K562 treated with DMSO at 1 percent for 48 hours (cell line): ENCODE data around the gene ZNF836. TPM values are rescaled to one million over a fixed set of nuclear protein-coding genes. Genes with fewer than 3 reads are reported as not detected.

Experiments
- total RNA-seq: library from RNA; unstranded; fragments of 300-600 nt; gene quantifications from 2 replicates; pipeline ENCODE4 v1.2.3, GENCODE V29; 2022; ENCODE audit warnings: low replicate concordance; ENCODE audit errors: extremely low read depth

The ZNF836 gene
- not detected in 2 replicates for total RNA-seq

DNA sequence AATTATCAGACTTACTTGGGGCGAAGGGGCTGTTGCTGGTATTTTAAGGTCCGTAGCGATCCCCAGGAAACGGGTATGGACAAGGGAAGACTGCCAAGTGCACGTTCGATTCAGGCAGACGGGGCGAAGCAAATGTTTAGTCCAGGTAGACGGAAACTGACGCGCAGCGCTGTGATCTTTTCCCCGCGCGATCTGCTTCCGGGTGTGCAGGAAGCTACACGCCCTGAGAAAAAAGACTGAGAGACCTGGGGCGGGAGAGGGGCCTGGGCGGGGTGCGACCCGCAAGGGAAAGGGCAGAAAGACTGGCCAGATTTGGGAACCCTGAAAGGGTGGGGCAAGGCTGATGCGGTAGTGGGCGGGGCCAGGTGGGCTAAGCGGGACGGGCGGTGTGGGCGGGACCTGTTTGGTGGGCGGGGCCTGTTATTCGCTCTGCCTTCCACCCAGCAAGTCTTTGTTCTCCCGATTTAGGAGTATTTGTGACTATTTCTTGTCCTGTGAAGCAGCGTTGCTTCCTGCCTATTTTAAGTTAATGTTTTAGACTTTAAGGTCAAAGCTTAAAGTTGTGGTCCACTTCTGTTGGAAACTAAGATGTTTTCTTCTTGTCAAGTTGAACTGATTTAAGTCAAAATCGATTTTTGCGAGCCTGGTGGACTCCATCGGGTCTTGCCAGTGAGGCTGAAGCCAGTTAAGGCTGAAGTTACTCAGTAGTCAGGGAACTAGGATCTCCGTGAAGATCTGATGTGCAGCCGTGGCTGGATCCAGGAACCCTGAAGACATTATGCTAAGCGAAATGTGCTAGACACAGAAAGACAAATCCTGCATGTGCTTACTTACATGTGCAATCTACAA is at the start of gene ZNF836:
ZNF836 (minus strand) TSS at position 301 of the 849 bp plus-strand sequence. CDS start 3,549 bp downstream, outside the sequence.

DNA sequence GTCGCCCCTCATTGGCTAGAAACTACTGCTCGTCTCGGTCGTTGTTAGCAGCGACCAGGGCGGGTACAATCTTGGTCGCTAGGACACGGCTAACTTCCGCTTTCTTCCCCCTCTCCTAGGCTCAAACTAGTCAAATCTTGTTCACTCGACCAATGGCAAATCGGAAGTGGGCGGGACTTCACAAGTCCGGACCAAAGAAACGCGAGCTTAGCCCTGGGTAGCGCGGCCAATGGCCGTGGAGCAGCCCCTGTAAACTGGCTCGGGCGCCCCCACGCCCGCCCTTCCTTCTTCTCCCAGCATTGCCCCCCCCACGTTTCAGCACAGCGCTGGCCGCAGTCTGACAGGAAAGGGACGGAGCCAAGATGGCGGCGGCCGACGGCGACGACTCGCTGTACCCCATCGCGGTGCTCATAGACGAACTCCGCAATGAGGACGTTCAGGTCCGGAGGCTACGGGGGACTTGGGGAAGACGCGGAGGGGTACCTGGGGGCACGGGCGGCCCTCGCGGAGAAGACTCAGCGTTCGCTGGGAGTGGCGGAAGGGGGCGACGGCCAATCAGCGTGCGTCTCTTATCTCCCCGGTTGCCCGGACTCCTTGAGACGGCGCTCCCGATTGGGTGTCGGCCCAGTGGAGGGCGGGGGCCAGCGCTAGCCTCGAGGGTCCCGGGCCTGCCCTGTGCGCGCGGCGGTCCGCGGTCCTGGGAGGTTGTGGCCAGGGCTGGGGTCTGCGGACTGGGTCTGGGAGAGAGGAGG is 18.5 kb upstream of the ZNF836 start, which contains the start of gene PPP2R1A:
PPP2R1A (plus strand) TSS at position 318 of the 752 bp plus-strand sequence; CDS start at position 363, 45 bp downstream.

DNA sequence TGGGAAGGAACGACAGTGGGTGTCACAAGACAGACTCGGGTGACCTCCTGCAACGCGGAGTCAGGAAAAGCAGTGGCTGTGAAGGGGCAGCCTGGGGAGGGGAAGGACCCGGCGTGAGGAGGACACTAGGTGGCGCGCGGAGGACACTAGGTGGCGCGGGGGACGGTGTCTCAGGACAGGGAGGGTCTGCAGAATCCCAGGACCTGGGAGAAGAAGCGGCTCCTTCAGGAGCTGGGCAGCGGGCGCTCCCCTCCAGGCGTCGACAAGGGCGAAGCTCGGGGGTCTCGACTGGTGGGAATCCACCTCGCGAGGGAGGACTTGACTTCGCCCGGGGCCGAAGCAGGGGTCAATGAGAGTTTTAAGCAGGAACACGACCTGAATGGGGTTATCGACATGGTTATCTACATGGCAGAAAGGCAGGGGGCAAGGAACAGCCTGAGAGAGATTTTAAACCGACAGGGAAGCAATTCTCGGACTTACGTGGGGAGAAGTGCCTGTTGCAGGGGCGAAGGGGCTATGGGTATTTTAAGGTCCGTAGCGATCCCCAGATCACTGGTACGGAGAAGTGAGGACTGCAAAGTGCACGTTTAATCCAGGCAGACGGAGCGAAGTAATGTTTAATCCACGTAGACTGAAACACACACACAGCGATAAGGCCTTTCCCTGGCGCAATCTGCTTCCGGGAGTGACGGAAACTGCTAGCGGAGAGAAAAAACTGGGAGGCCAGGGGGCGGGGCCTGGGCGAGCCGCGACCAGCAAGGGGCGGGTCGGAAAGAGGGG is 32.0 kb downstream of the ZNF836 start, which contains the start of gene ZNF616:
ZNF616 (minus strand) TSS at position 687 of the 780 bp plus-strand sequence. CDS start 9,426 bp downstream, outside the sequence.

Other genes starting within 250 kb of the ZNF836 start
- gene ZNF613, start 244.1 kb downstream of the ZNF836 start, total RNA-seq, result not detected in 2 replicates
- not detected in 2 replicates for gene ZNF350, start 184.8 kb downstream of the ZNF836 start, total RNA-seq
- gene ZNF615, start 163.4 kb downstream of the ZNF836 start, total RNA-seq, result not detected in 2 replicates
- not detected in 2 replicates for gene ZNF614, start 143.2 kb downstream of the ZNF836 start, total RNA-seq
- gene ZNF432, start 122.8 kb downstream of the ZNF836 start, total RNA-seq, result not detected in 2 replicates
- gene ZNF841, start 75.9 kb downstream of the ZNF836 start, total RNA-seq, result not detected in 2 replicates
- gene ZNF616, start 31.7 kb downstream of the ZNF836 start, total RNA-seq, result not detected in 2 replicates
- not detected in 2 replicates for gene PPP2R1A, start 18.4 kb upstream of the ZNF836 start, total RNA-seq
- gene ZNF766, start 98.0 kb upstream of the ZNF836 start, total RNA-seq, result not detected in 2 replicates
- gene ZNF480, start 125.5 kb upstream of the ZNF836 start, total RNA-seq, result not detected in 2 replicates
- not detected in 2 replicates for gene ZNF610, start 164.6 kb upstream of the ZNF836 start, total RNA-seq
- gene ZNF880, start 198.3 kb upstream of the ZNF836 start, total RNA-seq, result not detected in 2 replicates
- gene ZNF528, start 226.2 kb upstream of the ZNF836 start, total RNA-seq, result not detected in 2 replicates